Measurements from ENCODE around the gene TAGLN. TPM values are rescaled to one million over a fixed set of nuclear protein-coding genes. Genes with fewer than 3 reads are reported as not detected.

The TAGLN gene
- total and polyA plus RNA-seq, 2 of the 8 experiments (the other 6 are each of a cell fraction or from before 2014, with no cell fraction given): 140 to 300 TPM

DNA sequence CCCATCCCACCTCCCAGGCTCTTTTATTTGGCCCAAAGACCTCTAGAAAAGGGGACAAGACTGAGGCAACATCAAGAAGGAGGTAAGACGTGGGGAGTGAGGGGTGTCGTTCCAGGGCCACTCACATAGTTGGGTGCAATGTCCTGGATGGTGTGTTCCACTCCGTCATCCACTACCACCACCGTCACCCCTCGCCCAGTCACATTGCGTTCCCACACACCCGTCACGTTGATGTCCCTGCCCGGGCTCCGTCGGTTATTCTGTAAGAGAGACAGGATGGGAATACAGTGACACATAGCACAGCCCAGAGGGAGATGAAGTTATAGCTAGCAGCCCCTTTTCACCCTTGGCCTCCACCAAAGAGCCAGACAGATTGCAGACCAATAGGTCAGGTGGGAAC, 28.9 kb downstream of the TAGLN start:
- H3K36me3 ChIP-seq (ENCODE audit: control insufficient read depth in 2 of 4, insufficient read depth in 4 of 4, low read length in 3 of 4): peaks cover 7 to 23% (median 15%) of the 10 kb centered on the region in 4 experiments; a peak in 6 of 8 replicates
- TF ChIP-seq GTF2F1 (IDR thresholded peaks at IDR 0.05; ENCODE audit: borderline replicate concordance, low read depth, low read length) (no peak), RBBP5 (IDR thresholded peaks at IDR 0.05; ENCODE audit: borderline replicate concordance, low read depth, low read length) (no peak), TCF12 (IDR thresholded peaks at IDR 0.05; ENCODE audit: low read depth, low read length) (no peak), TAF1 (IDR thresholded peaks at IDR 0.05; ENCODE audit: low read depth, low read length) (no peak), KDM4A (IDR thresholded peaks at IDR 0.05; ENCODE audit: low read depth, low read length, severe bottlenecking) (no peak), JUND (IDR thresholded peaks at IDR 0.05; ENCODE audit: low read length) (no peak), TBP (IDR thresholded peaks at IDR 0.05; ENCODE audit: low read depth, low read length) (no peak), CBX8 (IDR thresholded peaks at IDR 0.05; ENCODE audit: borderline replicate concordance, low read depth, low read length) (no peak), TAF7 (optimal IDR thresholded peaks at IDR 0.05; ENCODE audit: borderline replicate concordance, low read depth, low read length) (no peak), SUZ12 (IDR thresholded peaks at IDR 0.05; ENCODE audit: low read length) (no peak), KDM5A (IDR thresholded peaks at IDR 0.05; ENCODE audit: low read length) (no peak), JUN (IDR thresholded peaks at IDR 0.05; ENCODE audit: low read depth, low read length) (no peak), SAP30 (IDR thresholded peaks at IDR 0.05; ENCODE audit: insufficient read depth, insufficient replicate concordance, low read length) (no peak), NANOG (IDR thresholded peaks at IDR 0.05; ENCODE audit: insufficient read depth, low read depth, low read length, poor library complexity, severe bottlenecking) (no peak)

More for the DNA sequence above, 28.9 kb downstream of the TAGLN start:
- CTCF ChIA-PET (ENCODE audit: partially characterized antibody): interaction anchor here (0.5 to 25.0 kb wide), 8 partner anchors 11 to 390 kb away, joined by 3 to 449 read pairs (median 23); partner anchors contain the start of genes SIDT2 and TAGLN
- H4K5ac ChIP-seq (ENCODE audit: insufficient read length, low read depth, low read length): no peak overlapping the region
- no peak overlapping the region for H3K27ac ChIP-seq (ENCODE audit: low read depth, low read length)
- H2BK15ac ChIP-seq (ENCODE audit: low read length): no peak overlapping the region
- H3K79me2 ChIP-seq (ENCODE audit: control insufficient read depth in 1 of 2, insufficient read depth in 2 of 2, low read length in 2 of 2): peaks cover 0 to 20% of the 10 kb centered on the region in 2 experiments; a peak in 2 of 4 replicates
- H3K9me3 ChIP-seq (ENCODE audit: insufficient read depth in 2 of 2, low read depth in 1 of 2, low read length in 1 of 2): no peaks in the 10 kb centered on the region
- no peak overlapping the region for H2AK5ac ChIP-seq (ENCODE audit: low read depth, low read length)
- H3K9ac ChIP-seq (replicated peaks in 1 of 4; ENCODE audit: extremely low read depth in 1 of 4, low read depth in 3 of 4, low read length in 3 of 4): no peak overlapping the region
- no peak overlapping the region for H2BK20ac ChIP-seq (ENCODE audit: low read length)
- H3K23me2 ChIP-seq (ENCODE audit: low read depth, low read length): peaks cover 7% of the 10 kb centered on the region
- no peak overlapping the region for H3K4me2 ChIP-seq (ENCODE audit: insufficient read depth in 1 of 2, low read depth in 2 of 2, low read length in 2 of 2)
- no peak overlapping the region for H4K8ac ChIP-seq (ENCODE audit: extremely low read depth, insufficient read depth, low read length)
- no peak overlapping the region for H3K23ac ChIP-seq (ENCODE audit: insufficient read length)
- no peak for FAIRE-seq
- no peak overlapping the region for H4K91ac ChIP-seq (replicated peaks; ENCODE audit: insufficient read length, low read length)
- DNase-seq (ENCODE audit: low read depth in 1 of 2, low spot score in 2 of 2): no peak
- H3K14ac ChIP-seq (ENCODE audit: insufficient read length): no peak overlapping the region
- WGBS, 2 experiments (ENCODE audit: extremely low coverage in 1 of 2, insufficient coverage in 1 of 2, insufficient read length in 1 of 2, insufficient replicate concordance in 2 of 2, low coverage in 1 of 2, low lambda C conversion rate in 2 of 2, missing lambda C conversion rate in 1 of 2): 95% methylated on average over 11 of the region's 11 CpGs; no CpG with 5 or more reads in 1 of the 2 experiments
- H3K4ac ChIP-seq (replicated peaks; ENCODE audit: insufficient read length, low read depth, low read length): no peak overlapping the region
- H2BK5ac ChIP-seq (ENCODE audit: low read depth, low read length): no peak overlapping the region
- H3K79me1 ChIP-seq (ENCODE audit: low read depth, low read length): peaks cover 7% of the 10 kb centered on the region; the same call in 1 of the 2 replicates
- no peak overlapping the region for H3K18ac ChIP-seq (ENCODE audit: extremely low read depth, low read length)
- POLR2A ChIA-PET (ENCODE audit: partially characterized antibody): interaction anchor here (0.9 to 6.0 kb wide), 4 partner anchors 10 to 48 kb away, joined by 3 to 53 read pairs (median 5); partner anchors contain the start of gene SIDT2
- no peak overlapping the region for H2AFZ ChIP-seq (ENCODE audit: low read length)
- H4K20me1 ChIP-seq (replicated peaks in 1 of 2; ENCODE audit: control insufficient read depth in 1 of 2, insufficient read depth in 2 of 2, low read length in 2 of 2): peaks cover 1 to 2% of the 10 kb centered on the region in 2 experiments
- H3K27me3 ChIP-seq (replicated peaks in 1 of 4; ENCODE audit: control insufficient read depth in 3 of 4, extremely low read depth in 1 of 4, insufficient read depth in 3 of 4, low read length in 3 of 4): no peaks in the 10 kb centered on the region
- no peak overlapping the region for H3K56ac ChIP-seq (replicated peaks; ENCODE audit: insufficient read length, low read depth, low read length)
- peaks cover 0 to 7% (median under 1%) of the 10 kb centered on the region in 4 experiments; a peak in 3 of 7 replicates for H3K4me1 ChIP-seq (replicated peaks in 1 of 4; ENCODE audit: control insufficient read depth in 3 of 4, insufficient read depth in 4 of 4, low read length in 3 of 4)
- H2BK12ac ChIP-seq (ENCODE audit: low read depth, low read length): no peak overlapping the region
- H3K4me3 ChIP-seq (ENCODE audit: extremely low read depth in 1 of 4, insufficient read depth in 2 of 4, low read depth in 3 of 4, low read length in 4 of 4): no peak overlapping the region
- H2BK120ac ChIP-seq (replicated peaks; ENCODE audit: low read depth, low read length): no peak overlapping the region
